KOPT-K1 (cell line): ENCODE data around the gene ZNF844.

Experiments used
- H3K27ac ChIP-seq: fragments of 200-600 bp; sonication (generic); 2 replicates; pipeline ENCODE4 v1.5.1; 2016; ENCODE audit warnings: antibody characterized with exemption, mild to moderate bottlenecking, low read depth, low read length; ENCODE audit not compliant: poor library complexity, severe bottlenecking
- H3K36me3 ChIP-seq: fragments of 200-600 bp; sonication (generic); 2 replicates; pipeline ENCODE4 v1.5.1; 2017; ENCODE audit warnings: antibody characterized with exemption, mild to moderate bottlenecking, low read length, moderate library complexity; ENCODE audit not compliant: insufficient read depth
- H3K9me3 ChIP-seq: fragments of 200-600 bp; sonication (generic); 2 replicates; pipeline ENCODE4 v1.5.1; 2017; ENCODE audit warnings: antibody characterized with exemption, low read length, mild to moderate bottlenecking; ENCODE audit not compliant: insufficient read depth, poor library complexity, severe bottlenecking

ZNF844 gene

GRCh38 chr19:12117201-12117970, 52.9 kb downstream of the ZNF844 start:
- Histone ChIP-seq H3K9me3 (peaks cover 13% of the 10 kb centered on the region), H3K27ac (no peak overlapping the region), H3K36me3 (peaks cover 52% of the 10 kb centered on the region)

- Histone ChIP-seq H3K27ac (no peak overlapping the region), H3K9me3 (peaks cover 33% of the 10 kb centered on the region), H3K36me3 (peaks cover 20% of the 10 kb centered on the region)
These were observed 62.2 kb downstream of the ZNF844 start for GRCh38 chr19:12126707-12127106.
